Endothelial cell of umbilical vein (primary cell): ENCODE data around the gene RBM38. TPM values are rescaled to one million over a fixed set of nuclear protein-coding genes. Genes with fewer than 3 reads are reported as not detected.

Source experiments
- BruUV-seq: library from RNA; stranded (reverse); fragments of 400-500 nt; replicated peaks from 2 replicates; lab custom pipeline; 2021; lab: Mats Ljungman, UMichigan
- CTCF ChIA-PET: fragments of 300-600, 350-600 bp; sonication (Branson Sonifier 250); formaldehyde crosslinking; loops from one replicate; lab custom pipeline; 2021; ENCODE audit warnings: antibody characterized with exemption, inconsistent platforms; lab: Charles Lee
- POLR2A ChIA-PET: fragments of 300-600, 350-600 bp; sonication (Branson Sonifier 250); formaldehyde crosslinking; loops from one replicate; lab custom pipeline; 2021; ENCODE audit warnings: antibody characterized with exemption, inconsistent platforms; lab: Charles Lee
- DNase-seq: peaks from one replicate; pipeline ENCODE4 v3.0.0-alpha.2; 2011; ENCODE audit warnings: low read depth, low spot score
- FAIRE-seq: peaks from 2 replicates; lab custom pipeline; 2011; peaks lifted over from hg19 to GRCh38; lab: Jason Lieb, UNC
- H2AFZ ChIP-seq: 2 replicates; pipeline ENCODE4 v1.6.0; 2012; ENCODE audit warnings: low read depth, low read length, control low read depth, inconsistent platforms
- H3K27ac ChIP-seq: 2 replicates; pipeline ENCODE4 v1.5.1; 2011; ENCODE audit warnings: low read depth, mild to moderate bottlenecking, control low read depth, low read length, moderate library complexity; ENCODE audit not compliant: insufficient read depth
- H3K27me3 ChIP-seq, 2 experiments: 2 replicates each; pipeline versions ENCODE4 v1.6.0 to v1.6.1; 2011; ENCODE audit warnings: low read length in 2 of 2, mixed read lengths in 1 of 2; ENCODE audit not compliant: control insufficient read depth in 2 of 2, insufficient read depth in 2 of 2
- H3K36me3 ChIP-seq, 2 experiments: 2 replicates in 1 of 2; 3 replicates in 1 of 2; pipeline ENCODE4 v1.5.1; 2011; ENCODE audit warnings: low read length in 2 of 2, mild to moderate bottlenecking in 1 of 2, moderate library complexity in 1 of 2; ENCODE audit not compliant: control insufficient read depth in 2 of 2, insufficient read depth in 2 of 2; ENCODE audit errors: extremely low read depth in 1 of 2
- H3K4me1 ChIP-seq: 3 replicates; pipeline ENCODE4 v1.5.1; 2011; ENCODE audit warnings: mild to moderate bottlenecking, low read length; ENCODE audit not compliant: control insufficient read depth, insufficient read depth; ENCODE audit errors: extremely low read depth
- H3K4me2 ChIP-seq: 2 replicates; pipeline ENCODE4 v1.6.1; 2011; ENCODE audit warnings: low read length, control low read depth, mixed read lengths; ENCODE audit not compliant: insufficient read depth
- H3K4me3 ChIP-seq, 3 experiments: fragments of 200-600 bp in 1 of 3; sonication (generic), shearing (Covaris generic) in 1 of 3; replicated peaks in 1 of 3; 2 replicates each; pipeline ENCODE4 v1.5.1; 2011 to 2016; ENCODE audit warnings: control low read depth in 3 of 3, low read length in 3 of 3, mild to moderate bottlenecking in 2 of 3, inconsistent platforms in 1 of 3, low read depth in 1 of 3, moderate library complexity in 1 of 3; ENCODE audit not compliant: insufficient read depth in 1 of 3
- H3K79me2 ChIP-seq: 2 replicates; pipeline ENCODE4 v1.6.0; 2012; ENCODE audit warnings: low read length, inconsistent platforms; ENCODE audit not compliant: control insufficient read depth, insufficient read depth
- H3K9ac ChIP-seq: replicated peaks from 2 replicates; pipeline ENCODE3; 2011; ENCODE audit warnings: low read length, control low read depth; ENCODE audit not compliant: insufficient read depth; ENCODE audit errors: extremely low read depth
- H3K9me1 ChIP-seq: replicated peaks from 3 replicates; pipeline ENCODE4 v1.6.0; 2011; ENCODE audit warnings: mild to moderate bottlenecking, low read length; ENCODE audit not compliant: control insufficient read depth, insufficient read depth; ENCODE audit errors: extremely low read depth
- H3K9me3 ChIP-seq: replicated peaks from 2 replicates; pipeline ENCODE4 v1.5.1; 2012; ENCODE audit warnings: low read length, inconsistent platforms; ENCODE audit not compliant: control insufficient read depth, insufficient read depth
- H4K20me1 ChIP-seq: replicated peaks from 2 replicates; pipeline ENCODE3; 2011; ENCODE audit warnings: mild to moderate bottlenecking, low read length; ENCODE audit not compliant: control insufficient read depth, insufficient read depth; ENCODE audit errors: extremely low read depth
- EZH2 ChIP-seq: IDR thresholded peaks from 2 replicates; pipeline ENCODE4 v1.6.1; 2012; ENCODE audit warnings: borderline replicate concordance, low read depth, mild to moderate bottlenecking, moderate library complexity, low read length, inconsistent platforms; ENCODE audit not compliant: severe bottlenecking
- FOS ChIP-seq: IDR thresholded peaks from 2 replicates; pipeline ENCODE4 v1.6.1; 2011; ENCODE audit warnings: mild to moderate bottlenecking, low read length, moderate library complexity, borderline replicate concordance; ENCODE audit not compliant: insufficient read depth
- GATA2 ChIP-seq: IDR thresholded peaks from 2 replicates; pipeline ENCODE4 v1.7.0; 2011; ENCODE audit warnings: low read depth, mild to moderate bottlenecking, moderate library complexity, mixed read lengths, low read length; ENCODE audit not compliant: insufficient read length, insufficient read depth
- JUN ChIP-seq: IDR thresholded peaks from 2 replicates; pipeline ENCODE4 v1.6.1; 2011; ENCODE audit warnings: borderline replicate concordance, low read depth; ENCODE audit not compliant: insufficient read length, insufficient read depth
- MYC ChIP-seq: IDR thresholded peaks from one replicate; pipeline ENCODE4 v1.6.1; 2011; ENCODE audit warnings: mild to moderate bottlenecking, low read depth, low read length
- POLR2A ChIP-seq: IDR thresholded peaks from 2 replicates; pipeline ENCODE4 v1.6.1; 2012; ENCODE audit warnings: low read depth, mild to moderate bottlenecking, control low read depth, low read length
- POLR2AphosphoS5 ChIP-seq: IDR thresholded peaks from 2 replicates; pipeline ENCODE4 v1.6.1; 2012; ENCODE audit warnings: low read depth, mild to moderate bottlenecking, control low read depth, low read length, moderate library complexity; ENCODE audit not compliant: insufficient read depth
- dilution Hi-C: fragments of 300-500 bp; cut with MboI; formaldehyde crosslinking; loops from one replicate; pipeline ENCODE4 v1.15.0; 2019; ENCODE audit warnings: low sequenced_read_pairs; ENCODE audit not compliant: extremely low pct_ligation_motif_present
- intact Hi-C: fragments of 100-400 bp; cut with micrococcal nuclease; formaldehyde crosslinking; loops from one replicate; pipeline ENCODE4 v1.10.0; 2022
- polyA plus RNA-seq, 4 experiments: library from polyadenylated mRNA; depleted of rRNA in 3 of 4; stranded (reverse) in 3 of 4; unstranded in 1 of 4; fragments of >200 nt; gene quantifications; 2 replicates each; pipeline versions ENCODE4 v1.2.1 to v1.2.3, GENCODE V29; 2011 to 2012; ENCODE audit warnings: missing spikeins in 1 of 4
- total RNA-seq: library from RNA; stranded (reverse); gene quantifications from 2 replicates; pipeline ENCODE4 v1.2.3, GENCODE V29; 2021
- TF ChIP-seq, protein P1 (sequence below), 2 donors: IDR thresholded peaks; 1 replicate in 1 of 2; 2 replicates in 1 of 2; pipeline ENCODE4 v1.5.1; 2011; ENCODE audit warnings: low read length in 2 of 2, mild to moderate bottlenecking in 2 of 2, moderate library complexity in 2 of 2, control low read depth in 1 of 2, inconsistent platforms in 1 of 2, low read depth in 1 of 2; ENCODE audit not compliant: insufficient read depth in 1 of 2; ENCODE audit errors: extremely low read depth in 1 of 2
- TF ChIP-seq, protein P2 (sequence below): IDR thresholded peaks from 2 replicates; pipeline ENCODE4 v1.6.1; 2011; ENCODE audit not compliant: insufficient read depth, insufficient read length

Gene RBM38
- total and polyA plus RNA-seq, 2 donors (not counting 3 experiments of a cell fraction or from before 2014, with no cell fraction given) = 22.1 to 37.4 TPM

DNA sequence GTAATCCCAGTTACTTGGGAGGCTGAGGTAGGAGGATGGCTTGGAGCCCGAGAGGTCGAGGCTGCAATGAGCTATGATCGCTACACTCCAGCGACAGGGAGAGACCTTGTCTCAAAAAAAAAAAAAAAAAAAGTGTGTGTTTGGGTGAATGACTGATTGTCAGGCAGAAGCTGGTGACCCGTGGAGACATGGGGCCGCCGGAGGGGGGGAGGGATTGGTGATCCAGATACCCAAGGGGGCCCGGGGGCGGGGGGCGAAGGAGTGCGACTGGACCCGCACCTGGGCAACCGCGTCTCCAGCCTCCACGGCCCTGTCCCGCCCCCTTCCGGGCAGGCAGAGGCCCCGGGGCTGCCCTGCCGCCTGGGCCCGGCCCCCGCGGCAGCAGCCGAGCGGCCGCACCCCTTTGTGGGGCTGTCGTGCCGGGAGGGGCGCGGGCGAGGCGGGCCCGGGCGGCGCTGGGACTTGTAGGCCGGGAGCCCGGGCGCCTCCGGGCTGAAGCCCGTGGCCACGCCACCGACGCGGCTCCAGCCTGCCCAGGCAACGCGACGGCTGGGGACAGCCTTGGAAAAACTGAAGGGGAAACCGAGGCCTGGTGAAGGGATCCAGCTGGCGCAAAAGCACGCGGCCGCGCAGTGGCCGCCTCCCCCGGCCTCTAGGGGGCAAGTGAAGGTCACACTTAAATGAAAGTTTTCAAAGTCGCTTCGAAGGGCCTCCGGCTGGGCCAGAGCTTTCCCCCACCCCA is 2.1 kb upstream of the RBM38 start:
- no peak overlapping the region for H3K9ac ChIP-seq
- no TSS peak for BruUV-seq
- peak; percentile 45 for DNase-seq
- no peaks in the 10 kb centered on the region for H3K27me3 ChIP-seq
- peak overlapping the region in 1 of 3 experiments; percentile 20 for H3K4me3 ChIP-seq
- ChIA-PET CTCF (interaction anchor here (0.7 to 3.2 kb wide), 5 partner anchors 29 to 834 kb away, joined by 3 to 8 read pairs (median 5); no protein-coding TSS in a partner anchor), POLR2A (no interaction called here)
- no peaks in the 10 kb centered on the region for H3K9me3 ChIP-seq
- peak overlapping the region; percentile 91 for H2AFZ ChIP-seq
- H3K4me1 ChIP-seq = peaks cover 16% of the 10 kb centered on the region
- FAIRE-seq = peak; percentile 37
- TF ChIP-seq, protein P1, sequence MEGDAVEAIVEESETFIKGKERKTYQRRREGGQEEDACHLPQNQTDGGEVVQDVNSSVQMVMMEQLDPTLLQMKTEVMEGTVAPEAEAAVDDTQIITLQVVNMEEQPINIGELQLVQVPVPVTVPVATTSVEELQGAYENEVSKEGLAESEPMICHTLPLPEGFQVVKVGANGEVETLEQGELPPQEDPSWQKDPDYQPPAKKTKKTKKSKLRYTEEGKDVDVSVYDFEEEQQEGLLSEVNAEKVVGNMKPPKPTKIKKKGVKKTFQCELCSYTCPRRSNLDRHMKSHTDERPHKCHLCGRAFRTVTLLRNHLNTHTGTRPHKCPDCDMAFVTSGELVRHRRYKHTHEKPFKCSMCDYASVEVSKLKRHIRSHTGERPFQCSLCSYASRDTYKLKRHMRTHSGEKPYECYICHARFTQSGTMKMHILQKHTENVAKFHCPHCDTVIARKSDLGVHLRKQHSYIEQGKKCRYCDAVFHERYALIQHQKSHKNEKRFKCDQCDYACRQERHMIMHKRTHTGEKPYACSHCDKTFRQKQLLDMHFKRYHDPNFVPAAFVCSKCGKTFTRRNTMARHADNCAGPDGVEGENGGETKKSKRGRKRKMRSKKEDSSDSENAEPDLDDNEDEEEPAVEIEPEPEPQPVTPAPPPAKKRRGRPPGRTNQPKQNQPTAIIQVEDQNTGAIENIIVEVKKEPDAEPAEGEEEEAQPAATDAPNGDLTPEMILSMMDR (IDR thresholded peaks at IDR 0.05; ENCODE audit: extremely low read depth in 1 of 2, insufficient read depth in 1 of 2, low read depth in 1 of 2, low read length in 2 of 2) = peak; percentile 15 to 36
- TF ChIP-seq GATA2 = no peak
- TF ChIP-seq, protein P2, sequence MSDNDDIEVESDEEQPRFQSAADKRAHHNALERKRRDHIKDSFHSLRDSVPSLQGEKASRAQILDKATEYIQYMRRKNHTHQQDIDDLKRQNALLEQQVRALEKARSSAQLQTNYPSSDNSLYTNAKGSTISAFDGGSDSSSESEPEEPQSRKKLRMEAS = peak; percentile 20
- no peak for TF ChIP-seq EZH2
- TF ChIP-seq JUN = no peak
- TF ChIP-seq POLR2AphosphoS5 = no peak
- TF ChIP-seq MYC = no peak
- TF ChIP-seq FOS = no peak
- TF ChIP-seq POLR2A = no peak
- intact Hi-C loops (loop anchor here (1.0 to 10.0 kb wide), 2 partner anchors 87 to 326 kb away; partner anchors contain the start of gene PMEPA1), dilution Hi-C loops (no loop called here)
- H3K9me1 ChIP-seq = no peaks in the 10 kb centered on the region
- peak overlapping the region; percentile 50 for H3K4me2 ChIP-seq
- H4K20me1 ChIP-seq = no peaks in the 10 kb centered on the region
- H3K36me3 ChIP-seq = peaks cover 0 to 8% of the 10 kb centered on the region in 2 experiments
- peaks cover 15% of the 10 kb centered on the region for H3K79me2 ChIP-seq
- peak overlapping the region; percentile 44 for H3K27ac ChIP-seq
